IMR-90 (cell line): ENCODE results near the gene BEX2.

Experiments
- TF ChIP-seq, protein P1 (sequence below): conservative IDR thresholded peaks from 2 replicates; pipeline ENCODE4 v1.5.1; 2012; ENCODE audit warnings: mild to moderate bottlenecking, low read depth, low read length, improper control_type of control experiment
- TF ChIP-seq, protein P2 (sequence below): fragments of 150-350 bp; IDR thresholded peaks from 2 replicates; pipeline ENCODE4 v1.6.1; 2016; ENCODE audit warnings: low read depth, mild to moderate bottlenecking, low read length, moderate library complexity, borderline replicate concordance

DNA sequence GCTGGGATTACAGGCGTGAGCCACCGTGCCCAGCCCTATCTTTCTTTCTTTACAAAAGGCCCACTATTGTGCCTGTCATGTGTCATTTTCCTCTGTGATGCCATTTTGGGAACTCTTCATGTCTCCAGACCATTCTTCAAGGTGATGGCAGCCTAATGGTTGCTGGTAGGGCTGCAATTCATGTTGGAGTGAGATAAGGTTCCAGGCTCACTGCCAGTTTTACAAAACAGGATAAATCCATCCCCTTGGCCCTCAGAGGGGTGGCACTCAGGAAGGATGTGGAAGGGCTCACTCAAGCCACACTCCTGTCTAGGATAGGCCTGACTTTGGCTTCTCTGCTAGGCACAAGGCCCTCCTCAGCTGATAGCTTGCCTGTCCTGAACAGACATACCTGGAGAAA lies 49.3 kb upstream of the BEX2 start:
- TF ChIP-seq, protein P1, sequence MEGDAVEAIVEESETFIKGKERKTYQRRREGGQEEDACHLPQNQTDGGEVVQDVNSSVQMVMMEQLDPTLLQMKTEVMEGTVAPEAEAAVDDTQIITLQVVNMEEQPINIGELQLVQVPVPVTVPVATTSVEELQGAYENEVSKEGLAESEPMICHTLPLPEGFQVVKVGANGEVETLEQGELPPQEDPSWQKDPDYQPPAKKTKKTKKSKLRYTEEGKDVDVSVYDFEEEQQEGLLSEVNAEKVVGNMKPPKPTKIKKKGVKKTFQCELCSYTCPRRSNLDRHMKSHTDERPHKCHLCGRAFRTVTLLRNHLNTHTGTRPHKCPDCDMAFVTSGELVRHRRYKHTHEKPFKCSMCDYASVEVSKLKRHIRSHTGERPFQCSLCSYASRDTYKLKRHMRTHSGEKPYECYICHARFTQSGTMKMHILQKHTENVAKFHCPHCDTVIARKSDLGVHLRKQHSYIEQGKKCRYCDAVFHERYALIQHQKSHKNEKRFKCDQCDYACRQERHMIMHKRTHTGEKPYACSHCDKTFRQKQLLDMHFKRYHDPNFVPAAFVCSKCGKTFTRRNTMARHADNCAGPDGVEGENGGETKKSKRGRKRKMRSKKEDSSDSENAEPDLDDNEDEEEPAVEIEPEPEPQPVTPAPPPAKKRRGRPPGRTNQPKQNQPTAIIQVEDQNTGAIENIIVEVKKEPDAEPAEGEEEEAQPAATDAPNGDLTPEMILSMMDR, result no peak
- TF ChIP-seq, protein P2, sequence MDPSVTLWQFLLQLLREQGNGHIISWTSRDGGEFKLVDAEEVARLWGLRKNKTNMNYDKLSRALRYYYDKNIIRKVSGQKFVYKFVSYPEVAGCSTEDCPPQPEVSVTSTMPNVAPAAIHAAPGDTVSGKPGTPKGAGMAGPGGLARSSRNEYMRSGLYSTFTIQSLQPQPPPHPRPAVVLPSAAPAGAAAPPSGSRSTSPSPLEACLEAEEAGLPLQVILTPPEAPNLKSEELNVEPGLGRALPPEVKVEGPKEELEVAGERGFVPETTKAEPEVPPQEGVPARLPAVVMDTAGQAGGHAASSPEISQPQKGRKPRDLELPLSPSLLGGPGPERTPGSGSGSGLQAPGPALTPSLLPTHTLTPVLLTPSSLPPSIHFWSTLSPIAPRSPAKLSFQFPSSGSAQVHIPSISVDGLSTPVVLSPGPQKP, result no peak
